Calu3 (cell line): ENCODE results near the gene MYOZ1. TPM values are rescaled to one million over a fixed set of nuclear protein-coding genes. Genes with fewer than 3 reads are reported as not detected.
"Not testable (repeated sequence)": the region's sequence is repeated elsewhere in the genome, so short reads cannot be mapped to it uniquely, and the experiment has no call there.

Experiments
- BruUV-seq: library from RNA; stranded (reverse); fragments of 400-500 nt; replicated peaks from 2 replicates; lab custom pipeline; 2021; lab: Mats Ljungman, UMichigan
- CTCF ChIA-PET: fragments of 300-600 bp; sonication (Branson Sonifier 250); formaldehyde crosslinking; loops from one replicate; lab custom pipeline; 2022; ENCODE audit warnings: antibody characterized with exemption; lab: Charles Lee
- DNase-seq: peaks from one replicate; pipeline ENCODE4 v3.0.0; 2022
- H3K27ac Mint-ChIP-seq: one replicate; pipeline ENCODE4 v1.8.0; 2022; ENCODE audit warnings: mixed read lengths; ENCODE audit not compliant: unreplicated experiment
- H3K27me3 Mint-ChIP-seq: one replicate; pipeline ENCODE4 v1.8.0; 2022; ENCODE audit warnings: mixed read lengths; ENCODE audit not compliant: unreplicated experiment
- H3K36me3 Mint-ChIP-seq: one replicate; pipeline ENCODE4 v1.8.0; 2022; ENCODE audit warnings: mild to moderate bottlenecking, moderate library complexity, mixed read lengths; ENCODE audit not compliant: insufficient read depth, unreplicated experiment
- H3K4me1 Mint-ChIP-seq: one replicate; pipeline ENCODE4 v1.8.0; 2022; ENCODE audit warnings: mild to moderate bottlenecking, low read depth, mixed read lengths; ENCODE audit not compliant: unreplicated experiment
- H3K4me3 Mint-ChIP-seq: one replicate; pipeline ENCODE4 v1.8.0; 2022; ENCODE audit warnings: mild to moderate bottlenecking, low read depth, moderate library complexity, mixed read lengths; ENCODE audit not compliant: unreplicated experiment
- H3K9me3 Mint-ChIP-seq: one replicate; pipeline ENCODE4 v1.8.0; 2022; ENCODE audit warnings: low read depth, mixed read lengths; ENCODE audit not compliant: unreplicated experiment
- CTCF ChIP-seq: fragments of 200-600 bp; IDR thresholded peaks from one replicate; pipeline ENCODE4 v1.8.0; 2022; ENCODE audit warnings: antibody characterized with exemption; ENCODE audit not compliant: unreplicated experiment
- intact Hi-C: fragments of 100-400 bp; cut with micrococcal nuclease; formaldehyde crosslinking; loops from one replicate; pipeline ENCODE4 v1.10.0; 2022; ENCODE audit not compliant: unreplicated experiment
- total RNA-seq: library from RNA; stranded (reverse); gene quantifications from 2 replicates; pipeline ENCODE4 v1.2.3, GENCODE V29; 2022

MYOZ1 gene
- total RNA-seq, 1 experiment from 2014 or later: not detected

GRCh38 chr10:73623056-73623455 lies 18.2 kb downstream of the MYOZ1 start:
- CTCF ChIA-PET: interaction anchor here (0.7 kb wide), 1 partner anchor 210 kb away, joined by 3 read pairs; no protein-coding TSS in a partner anchor
- H3K27ac Mint-ChIP-seq: no peak overlapping the region
- no peaks in the 10 kb centered on the region for H3K9me3 Mint-ChIP-seq
- TF ChIP-seq CTCF: no peak
- DNase-seq: no peak
- intact Hi-C loops: no loop called here
- H3K4me1 Mint-ChIP-seq: no peaks in the 10 kb centered on the region
- H3K4me3 Mint-ChIP-seq: no peak overlapping the region
- H3K27me3 Mint-ChIP-seq: no peaks in the 10 kb centered on the region
- H3K36me3 Mint-ChIP-seq: peaks cover 19% of the 10 kb centered on the region
- BruUV-seq: no TSS peak

GRCh38 chr10:73620974-73621373 lies 20.3 kb downstream of the MYOZ1 start:
- DNase-seq, H3K4me1 Mint-ChIP-seq, H3K9me3 Mint-ChIP-seq, BruUV-seq, CTCF ChIA-PET, H3K27ac Mint-ChIP-seq, H3K27me3 Mint-ChIP-seq, H3K4me3 Mint-ChIP-seq, intact Hi-C loops: not testable (repeated sequence)
- peaks cover 18% of the 10 kb centered on the region for H3K36me3 Mint-ChIP-seq

GRCh38 chr10:73617143-73617542 lies 24.1 kb downstream of the MYOZ1 start:
- H3K36me3 Mint-ChIP-seq, BruUV-seq, H3K27me3 Mint-ChIP-seq, H3K4me3 Mint-ChIP-seq, intact Hi-C loops, H3K4me1 Mint-ChIP-seq, H3K27ac Mint-ChIP-seq, H3K9me3 Mint-ChIP-seq, DNase-seq, CTCF ChIA-PET: not testable (repeated sequence)

- Mint-ChIP-seq H3K36me3 (peaks cover 5% of the 10 kb centered on the region), H3K4me1 (no peaks in the 10 kb centered on the region), H3K4me3 (no peak overlapping the region), H3K27ac (no peak overlapping the region), H3K27me3 (no peaks in the 10 kb centered on the region), H3K9me3 (no peaks in the 10 kb centered on the region)
- TF ChIP-seq CTCF: no peak
- intact Hi-C loops: no loop called here
- no peak for DNase-seq
- no TSS peak for BruUV-seq
- CTCF ChIA-PET: no interaction called here
Observed at GRCh38 chr10:73614720-73615119, 26.6 kb downstream of the MYOZ1 start.

GRCh38 chr10:73609116-73609515 lies 32.2 kb downstream of the MYOZ1 start:
- CTCF ChIA-PET: no interaction called here
- Mint-ChIP-seq H3K9me3 (no peaks in the 10 kb centered on the region), H3K4me3 (no peak overlapping the region), H3K27me3 (no peaks in the 10 kb centered on the region), H3K36me3 (no peaks in the 10 kb centered on the region), H3K4me1 (no peaks in the 10 kb centered on the region), H3K27ac (no peak overlapping the region)
- intact Hi-C loops: no loop called here
- TF ChIP-seq CTCF: no peak
- no peak for DNase-seq
- BruUV-seq: no TSS peak
